H1 (cell line): ENCODE data around the gene ENDOV. TPM values are rescaled to one million over a fixed set of nuclear protein-coding genes. Genes with fewer than 3 reads are reported as not detected.

Experiments
- CTCF ChIA-PET: fragments of 300-600 bp; sonication (Branson Sonifier 250); formaldehyde crosslinking; loops from one replicate; lab custom pipeline; 2021; ENCODE audit not compliant: partially characterized antibody; lab: Charles Lee
- POLR2A ChIA-PET: fragments of 300-600 bp; sonication (Branson Sonifier 250); formaldehyde crosslinking; loops from one replicate; lab custom pipeline; 2021; ENCODE audit warnings: inconsistent platforms; ENCODE audit not compliant: partially characterized antibody; lab: Charles Lee
- DNase-seq, 2 experiments: peaks; one replicate each; pipeline versions ENCODE4 v3.0.0 to v3.0.0-alpha.2; 2010 to 2022; ENCODE audit warnings: low spot score in 2 of 2, low read depth in 1 of 2, mixed read lengths in 1 of 2
- FAIRE-seq: peaks from 2 replicates; lab custom pipeline; 2011; peaks lifted over from hg19 to GRCh38; lab: Jason Lieb, UNC
- H2AFZ ChIP-seq: 2 replicates; pipeline ENCODE4 v1.8.1; 2012; ENCODE audit warnings: low read length, inconsistent platforms
- H2AK5ac ChIP-seq: 2 replicates; pipeline ENCODE4 v1.6.1; 2013; ENCODE audit warnings: low read depth, low read length
- H2BK120ac ChIP-seq: replicated peaks from 2 replicates; pipeline ENCODE3; 2013; ENCODE audit warnings: low read depth, low read length, inconsistent platforms
- H2BK12ac ChIP-seq: 2 replicates; pipeline ENCODE4 v1.6.1; 2013; ENCODE audit warnings: low read depth, low read length
- H2BK15ac ChIP-seq: 2 replicates; pipeline ENCODE4 v1.6.1; 2013; ENCODE audit warnings: low read length
- H2BK20ac ChIP-seq: 2 replicates; pipeline ENCODE4 v1.6.1; 2013; ENCODE audit warnings: low read length
- H2BK5ac ChIP-seq: 2 replicates; pipeline ENCODE4 v1.6.1; 2013; ENCODE audit warnings: low read depth, low read length
- H3K14ac ChIP-seq: 2 replicates; pipeline ENCODE4 v1.6.1; 2013; ENCODE audit warnings: inconsistent platforms; ENCODE audit not compliant: insufficient read length
- H3K18ac ChIP-seq: 2 replicates; pipeline ENCODE4 v1.6.1; 2013; ENCODE audit warnings: low read length; ENCODE audit errors: extremely low read depth
- H3K23ac ChIP-seq: 2 replicates; pipeline ENCODE4 v1.6.1; 2013; ENCODE audit warnings: inconsistent platforms; ENCODE audit not compliant: insufficient read length
- H3K23me2 ChIP-seq: 2 replicates; pipeline ENCODE4 v1.6.1; 2013; ENCODE audit warnings: low read depth, low read length
- H3K27ac ChIP-seq: 2 replicates; pipeline ENCODE4 v1.6.1; 2011; ENCODE audit warnings: low read depth, low read length, inconsistent platforms
- H3K27me3 ChIP-seq, 4 experiments: replicated peaks in 1 of 4; 1 replicate in 1 of 4; 2 replicates in 3 of 4; pipeline versions ENCODE4 v1.6.1 to v1.8.1; 2011 to 2013; ENCODE audit warnings: low read length in 3 of 4, mild to moderate bottlenecking in 3 of 4, inconsistent platforms in 2 of 4, mixed read lengths in 2 of 4, moderate library complexity in 1 of 4; ENCODE audit not compliant: control insufficient read depth in 3 of 4, insufficient read depth in 3 of 4; ENCODE audit errors: extremely low read depth in 1 of 4
- H3K36me3 ChIP-seq, 4 experiments: 2 replicates each; pipeline versions ENCODE4 v1.6.1 to v1.8.1; 2011 to 2013; ENCODE audit warnings: mild to moderate bottlenecking in 4 of 4, low read length in 3 of 4, moderate library complexity in 2 of 4, control low read depth in 1 of 4, inconsistent platforms in 1 of 4; ENCODE audit not compliant: insufficient read depth in 4 of 4, control insufficient read depth in 2 of 4
- H3K4ac ChIP-seq: replicated peaks from 2 replicates; pipeline ENCODE3; 2013; ENCODE audit warnings: low read length, low read depth, mixed read lengths, inconsistent platforms; ENCODE audit not compliant: insufficient read length
- H3K4me1 ChIP-seq, 4 experiments: replicated peaks in 1 of 4; 1 replicate in 1 of 4; 2 replicates in 3 of 4; pipeline versions ENCODE4 v1.6.1 to v1.8.1; 2011 to 2013; ENCODE audit warnings: low read length in 3 of 4, inconsistent platforms in 2 of 4, mixed read lengths in 1 of 4; ENCODE audit not compliant: insufficient read depth in 4 of 4, control insufficient read depth in 3 of 4
- H3K4me2 ChIP-seq, 2 experiments: 2 replicates each; pipeline versions ENCODE4 v1.6.1 to v1.8.1; 2011 to 2013; ENCODE audit warnings: low read depth in 2 of 2, low read length in 2 of 2, control low read depth in 1 of 2, inconsistent platforms in 1 of 2, mild to moderate bottlenecking in 1 of 2; ENCODE audit not compliant: insufficient read depth in 1 of 2
- H3K4me3 ChIP-seq, 4 experiments: fragments of 200-600, 300-600 bp in 1 of 4; sonication (generic), shearing (Covaris generic), sonication (Bioruptor Twin) in 1 of 4; 2 replicates each; pipeline versions ENCODE4 v1.5.1 to v1.8.1; 2011 to 2016; ENCODE audit warnings: low read length in 4 of 4, low read depth in 3 of 4, control low read depth in 2 of 4, inconsistent platforms in 2 of 4, mild to moderate bottlenecking in 2 of 4, mixed read lengths in 1 of 4, moderate library complexity in 1 of 4; ENCODE audit not compliant: insufficient read depth in 2 of 4; ENCODE audit errors: extremely low read depth in 1 of 4
- H3K56ac ChIP-seq: replicated peaks from 2 replicates; pipeline ENCODE3; 2013; ENCODE audit warnings: low read depth, mild to moderate bottlenecking, mixed read lengths, low read length, inconsistent platforms; ENCODE audit not compliant: insufficient read length
- H3K79me1 ChIP-seq: 2 replicates; pipeline ENCODE4 v1.6.1; 2013; ENCODE audit warnings: low read depth, low read length, control low read depth
- H3K79me2 ChIP-seq, 2 experiments: 2 replicates each; pipeline versions ENCODE4 v1.6.1 to v1.8.1; 2012 to 2013; ENCODE audit warnings: low read length in 2 of 2, mild to moderate bottlenecking in 2 of 2, inconsistent platforms in 1 of 2; ENCODE audit not compliant: insufficient read depth in 2 of 2, control insufficient read depth in 1 of 2
- H3K9ac ChIP-seq, 4 experiments: replicated peaks in 1 of 4; 1 replicate in 1 of 4; 2 replicates in 3 of 4; pipeline versions ENCODE4 v1.6.1 to v1.8.1; 2011 to 2013; ENCODE audit warnings: low read depth in 3 of 4, low read length in 3 of 4, control low read depth in 2 of 4, mild to moderate bottlenecking in 2 of 4, moderate library complexity in 2 of 4, inconsistent platforms in 1 of 4; ENCODE audit errors: extremely low read depth in 1 of 4
- H3K9me3 ChIP-seq, 2 experiments: 2 replicates each; pipeline versions ENCODE4 v1.6.1 to v1.8.1; 2012 to 2013; ENCODE audit warnings: mild to moderate bottlenecking in 2 of 2, moderate library complexity in 2 of 2, control low read depth in 1 of 2, inconsistent platforms in 1 of 2, low read depth in 1 of 2, low read length in 1 of 2, mixed read lengths in 1 of 2; ENCODE audit not compliant: insufficient read depth in 2 of 2
- H4K20me1 ChIP-seq, 2 experiments: replicated peaks in 1 of 2; 2 replicates each; pipeline versions ENCODE3 to v1.8.1; 2011 to 2013; ENCODE audit warnings: inconsistent platforms in 2 of 2, low read length in 2 of 2, mild to moderate bottlenecking in 1 of 2; ENCODE audit not compliant: insufficient read depth in 2 of 2, control insufficient read depth in 1 of 2
- H4K5ac ChIP-seq: 2 replicates; pipeline ENCODE4 v1.6.1; 2013; ENCODE audit warnings: low read length, low read depth, mixed read lengths, inconsistent platforms; ENCODE audit not compliant: insufficient read length
- H4K8ac ChIP-seq: 2 replicates; pipeline ENCODE4 v1.8.0; 2013; ENCODE audit warnings: mild to moderate bottlenecking, moderate library complexity, low read length, inconsistent platforms; ENCODE audit not compliant: insufficient read depth; ENCODE audit errors: extremely low read depth
- H4K91ac ChIP-seq: replicated peaks from 2 replicates; pipeline ENCODE3; 2013; ENCODE audit warnings: low read length, mixed read lengths, inconsistent platforms; ENCODE audit not compliant: insufficient read length
- BRCA1 ChIP-seq: IDR thresholded peaks from 2 replicates; pipeline ENCODE4 v1.6.1; 2012; ENCODE audit warnings: low read depth, low read length, improper control_type of control experiment
- CTBP2 ChIP-seq: IDR thresholded peaks from 2 replicates; pipeline ENCODE4 v1.7.0; 2011; ENCODE audit warnings: borderline replicate concordance, mild to moderate bottlenecking, moderate library complexity, mixed read lengths, low read length; ENCODE audit not compliant: insufficient read depth, insufficient read length
- FOSL1 ChIP-seq: IDR thresholded peaks from 2 replicates; pipeline ENCODE4 v1.6.1; 2011; ENCODE audit warnings: mild to moderate bottlenecking, low read depth, low read length, moderate library complexity; ENCODE audit not compliant: insufficient read depth
- GTF2F1 ChIP-seq: IDR thresholded peaks from 2 replicates; pipeline ENCODE4 v1.6.1; 2012; ENCODE audit warnings: low read depth, low read length, improper control_type of control experiment, borderline replicate concordance
- HDAC6 ChIP-seq: IDR thresholded peaks from one replicate; pipeline ENCODE4 v1.7.1; 2012; ENCODE audit warnings: low read depth, mild to moderate bottlenecking, inconsistent platforms, low read length, moderate library complexity
- JUND ChIP-seq: IDR thresholded peaks from 2 replicates; pipeline ENCODE4 v1.6.1; 2011; ENCODE audit warnings: mild to moderate bottlenecking, improper control_type of control experiment, low read length
- POLR2AphosphoS5 ChIP-seq: IDR thresholded peaks from 2 replicates; pipeline ENCODE4 v1.6.1; 2011; ENCODE audit warnings: low read depth, low read length
- RFX5 ChIP-seq: IDR thresholded peaks from 2 replicates; pipeline ENCODE4 v1.6.1; 2011; ENCODE audit warnings: low read depth, low read length, improper control_type of control experiment, borderline replicate concordance
- RNF2 ChIP-seq: fragments of 200-900, 300-1000 bp; sonication (generic); IDR thresholded peaks from 2 replicates; pipeline ENCODE4 v1.7.1; 2016; ENCODE audit warnings: borderline replicate concordance, low read depth, mild to moderate bottlenecking, antibody characterized with exemption, low read length; ENCODE audit not compliant: poor library complexity, severe bottlenecking; ENCODE audit errors: missing control alignments
- TEAD4 ChIP-seq: IDR thresholded peaks from 2 replicates; pipeline ENCODE4 v1.6.1; 2012; ENCODE audit warnings: low read depth, low read length, inconsistent platforms, mixed read lengths
- WGBS, 2 experiments: shearing (Covaris generic) in 1 of 2; methylation state at CpG; one replicate each; pipeline versions ENCODE4 v1.1.6 to v1.1.7; 2013 to 2015; ENCODE audit warnings: low lambda C conversion rate in 2 of 2, mixed read lengths in 2 of 2, inconsistent platforms in 1 of 2, low coverage in 1 of 2, missing lambda C conversion rate in 1 of 2; ENCODE audit not compliant: insufficient replicate concordance in 2 of 2, insufficient coverage in 1 of 2, insufficient read length in 1 of 2; ENCODE audit errors: extremely low coverage in 1 of 2, missing lambda C conversion rate in 1 of 2; 5-methylcytosine and 5-hydroxymethylcytosine counted together
- polyA plus RNA-seq, 7 experiments: library from polyadenylated mRNA; depleted of rRNA in 3 of 7; stranded (reverse) in 5 of 7; unstranded in 2 of 7; fragments of >200 nt in 5 of 7; fragments of 200-250 nt in 2 of 7; gene quantifications; 1 replicate in 5 of 7; 2 replicates in 1 of 7; 4 replicates in 1 of 7; pipeline versions ENCODE4 v1.2.1 to v1.2.3, GENCODE V29; 2011 to 2013; ENCODE audit warnings: missing spikeins in 2 of 7, mixed read lengths in 2 of 7
- total RNA-seq: library from RNA; stranded (reverse); fragmentation: NEBNext Ultra II Directional; extraction: Animal tissue kit (Norgen Biotek cat#: 25700); gene quantifications from 2 replicates; pipeline ENCODE4 v1.2.1, GENCODE V29; 2021
- TF ChIP-seq, protein P1 (sequence below): IDR thresholded peaks from 2 replicates; pipeline ENCODE4 v1.6.1; 2012; ENCODE audit warnings: inconsistent platforms
- TF ChIP-seq, protein P2 (sequence below): IDR thresholded peaks from 2 replicates; pipeline ENCODE4 v1.6.1; 2011; ENCODE audit warnings: low read length, improper control_type of control experiment

Gene ENDOV
- total and polyA plus RNA-seq, 2 of the 8 experiments (the other 6 are each of a cell fraction or from before 2014, with no cell fraction given), result 10.6 to 13.3 TPM

DNA sequence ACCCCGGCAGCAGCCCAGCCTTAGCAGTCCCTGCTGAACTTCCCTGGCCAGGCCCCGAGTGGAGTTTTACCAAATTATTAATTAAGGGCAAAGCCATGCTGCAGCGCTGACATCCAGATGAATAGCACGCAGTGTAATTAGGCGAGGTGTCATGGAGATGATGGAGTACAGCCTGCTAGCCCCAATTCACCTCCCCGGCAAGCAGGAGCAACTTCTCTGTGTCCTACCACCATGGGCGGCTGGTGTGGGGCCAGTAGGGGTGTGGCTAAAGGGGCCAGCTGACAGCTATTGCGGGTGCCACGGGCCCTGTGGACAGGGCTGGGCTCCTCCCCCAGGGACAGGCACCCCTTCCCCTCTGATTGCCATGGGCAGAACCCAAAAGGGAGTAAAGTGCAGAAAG, 24.5 kb downstream of the ENDOV start:
- no peak overlapping the region for H3K27ac ChIP-seq
- H2AK5ac ChIP-seq, result no peak overlapping the region
- FAIRE-seq (no peak), DNase-seq (no peak)
- no peak overlapping the region for H2AFZ ChIP-seq
- no peaks in the 10 kb centered on the region for H3K79me1 ChIP-seq
- H2BK20ac ChIP-seq, result no peak overlapping the region
- no peak overlapping the region for H2BK120ac ChIP-seq
- POLR2A ChIA-PET, result interaction anchor here (1.2 to 1.6 kb wide), 2 partner anchors 15 to 29 kb away, joined by 3 to 6 read pairs; no protein-coding TSS in a partner anchor
- H4K5ac ChIP-seq, result no peak overlapping the region
- no peak overlapping the region for H3K18ac ChIP-seq
- H3K23ac ChIP-seq, result no peak overlapping the region
- no peaks in the 10 kb centered on the region for H3K9me3 ChIP-seq
- H3K36me3 ChIP-seq, result no peaks in the 10 kb centered on the region
- H2BK5ac ChIP-seq, result no peak overlapping the region
- WGBS, 2 experiments, result 83% methylated on average over 9 of the region's 9 CpGs; no CpG with 5 or more reads in 1 of the 2 experiments
- H3K4ac ChIP-seq, result no peak overlapping the region
- no peak overlapping the region for H4K8ac ChIP-seq
- H4K91ac ChIP-seq, result no peak overlapping the region
- CTCF ChIA-PET, result interaction anchor here (3.9 kb wide), 1 partner anchor 12 kb away, joined by 21 read pairs; no protein-coding TSS in a partner anchor
- H2BK15ac ChIP-seq, result no peak overlapping the region
- peaks cover 0 to 9% (median 0%) of the 10 kb centered on the region in 4 experiments; a peak in 3 of 7 replicates for H3K27me3 ChIP-seq
- no peaks in the 10 kb centered on the region for H3K79me2 ChIP-seq
- H3K56ac ChIP-seq, result no peak overlapping the region
- H2BK12ac ChIP-seq, result no peak overlapping the region
- no peak overlapping the region for H3K4me2 ChIP-seq
- no peak overlapping the region for H3K14ac ChIP-seq
- H3K9ac ChIP-seq, result no peak overlapping the region
- peaks cover 0 to 2% of the 10 kb centered on the region in 2 experiments for H4K20me1 ChIP-seq
- H3K4me3 ChIP-seq, result no peak overlapping the region
- peaks cover 3 to 11% (median 6%) of the 10 kb centered on the region in 4 experiments; a peak in 6 of 7 replicates for H3K4me1 ChIP-seq
- H3K23me2 ChIP-seq, result no peaks in the 10 kb centered on the region
- TF ChIP-seq RNF2 (no peak), TEAD4 (no peak), POLR2AphosphoS5 (no peak), CTBP2 (no peak), HDAC6 (no peak), JUND (no peak), FOSL1 (no peak), GTF2F1 (no peak), RFX5 (no peak), BRCA1 (no peak)
- TF ChIP-seq, protein P1, sequence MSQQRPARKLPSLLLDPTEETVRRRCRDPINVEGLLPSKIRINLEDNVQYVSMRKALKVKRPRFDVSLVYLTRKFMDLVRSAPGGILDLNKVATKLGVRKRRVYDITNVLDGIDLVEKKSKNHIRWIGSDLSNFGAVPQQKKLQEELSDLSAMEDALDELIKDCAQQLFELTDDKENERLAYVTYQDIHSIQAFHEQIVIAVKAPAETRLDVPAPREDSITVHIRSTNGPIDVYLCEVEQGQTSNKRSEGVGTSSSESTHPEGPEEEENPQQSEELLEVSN, result no peak
- TF ChIP-seq, protein P2, sequence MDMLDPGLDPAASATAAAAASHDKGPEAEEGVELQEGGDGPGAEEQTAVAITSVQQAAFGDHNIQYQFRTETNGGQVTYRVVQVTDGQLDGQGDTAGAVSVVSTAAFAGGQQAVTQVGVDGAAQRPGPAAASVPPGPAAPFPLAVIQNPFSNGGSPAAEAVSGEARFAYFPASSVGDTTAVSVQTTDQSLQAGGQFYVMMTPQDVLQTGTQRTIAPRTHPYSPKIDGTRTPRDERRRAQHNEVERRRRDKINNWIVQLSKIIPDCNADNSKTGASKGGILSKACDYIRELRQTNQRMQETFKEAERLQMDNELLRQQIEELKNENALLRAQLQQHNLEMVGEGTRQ, result no peak
